GM20000 (cell line): Measurements from ENCODE around the gene MACROD1.
A peak's percentile ranks its signal among the peaks of the same experiment; 100 is the strongest.

Source experiments
- DNase-seq: peaks from one replicate; pipeline ENCODE4 v3.0.0; 2012; ENCODE audit warnings: low spot score
- CTCF ChIP-seq: IDR thresholded peaks from 2 replicates; pipeline ENCODE4 v1.5.1; 2012; ENCODE audit warnings: mild to moderate bottlenecking, control low read depth; ENCODE audit errors: extremely low read depth, missing control alignments

MACROD1 gene

GRCh38 chr11:64201543-64201942, 35.6 kb upstream of the MACROD1 start:
- no peak for TF ChIP-seq CTCF
- DNase-seq, result no peak

GRCh38 chr11:64198511-64198910, 32.6 kb upstream of the MACROD1 start:
- TF ChIP-seq CTCF, result no peak

DNA sequence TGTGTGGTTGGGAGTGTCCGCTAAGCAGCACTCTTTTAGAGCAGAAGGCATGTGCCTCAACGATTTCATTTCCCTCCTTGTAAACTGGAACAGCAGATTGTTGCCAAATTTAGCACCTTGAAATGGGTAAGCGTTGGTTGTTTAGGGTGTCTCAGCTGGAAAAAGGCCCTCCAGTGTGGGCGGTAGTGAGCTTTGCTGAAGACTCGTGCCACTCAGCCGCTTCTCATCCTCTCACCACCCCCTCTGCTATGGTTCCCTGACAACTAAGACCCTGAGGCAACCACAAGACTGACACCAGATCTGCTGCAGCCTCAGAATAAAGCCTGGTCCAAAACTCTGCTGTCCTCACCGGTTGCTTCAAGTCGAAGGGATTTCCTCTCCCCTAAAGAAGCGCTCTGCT, 30.7 kb upstream of the MACROD1 start:
- DNase-seq, result no peak
- TF ChIP-seq CTCF, result no peak

More at GRCh38 chr11:64198511-64198910, 32.6 kb upstream of the MACROD1 start:
- no peak for DNase-seq

DNA sequence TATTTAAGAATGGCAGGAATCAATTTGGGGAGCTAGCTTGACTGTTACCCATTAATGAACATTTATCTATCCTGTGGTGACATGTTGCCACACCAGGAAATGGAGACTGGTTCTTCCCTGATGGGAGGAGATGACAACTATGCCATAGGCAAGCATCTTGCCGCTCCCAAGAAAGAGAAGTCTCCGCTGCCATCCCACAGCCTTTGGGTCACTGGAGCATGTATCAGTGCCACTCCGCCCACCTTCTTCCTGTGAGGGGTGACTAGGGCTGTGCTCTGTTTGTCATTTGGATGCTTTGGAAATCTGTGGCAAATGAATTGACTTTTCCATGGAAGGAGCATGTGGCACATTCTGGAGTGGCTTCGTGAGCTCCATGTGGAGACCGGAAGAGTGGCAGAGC, 26.5 kb upstream of the MACROD1 start:
- no peak for TF ChIP-seq CTCF
- no peak for DNase-seq

DNA sequence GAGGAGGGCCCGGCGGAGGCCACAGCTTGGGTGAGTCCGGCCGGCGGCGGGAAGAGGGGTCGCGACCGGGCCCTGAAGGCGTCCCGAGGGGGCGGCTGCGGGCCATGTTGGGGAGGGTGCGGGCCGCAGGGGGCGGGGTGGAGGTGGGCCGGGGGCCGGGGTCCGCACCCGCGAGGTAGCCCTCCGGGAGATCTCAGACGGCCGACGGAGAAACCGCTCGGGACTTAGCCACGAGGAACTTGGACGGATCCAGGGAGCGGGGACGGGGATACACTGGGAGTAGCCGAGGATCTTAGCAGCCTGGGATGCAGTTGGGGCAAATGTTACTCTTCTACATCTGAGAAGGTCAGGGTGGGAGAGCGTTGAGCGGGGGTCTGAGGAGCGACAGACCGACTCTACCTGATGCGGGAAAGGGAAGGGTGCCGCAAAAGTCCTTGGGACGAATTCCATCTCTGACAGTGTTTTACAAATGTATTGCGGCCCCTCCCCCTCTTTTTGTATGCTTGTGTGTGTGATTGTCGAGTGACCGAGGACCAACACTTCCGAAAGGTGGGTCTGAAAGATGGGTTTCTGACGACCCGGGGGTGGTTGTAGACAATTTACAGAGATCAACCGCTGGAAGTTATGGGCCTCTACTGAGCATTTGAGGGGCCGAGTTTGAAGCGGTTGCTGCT, 20.7 kb upstream of the MACROD1 start:
- no peak for TF ChIP-seq CTCF
- DNase-seq, result no peak

- peak; percentile 99 for DNase-seq
- TF ChIP-seq CTCF, result peak; percentile 19
These were observed 20.0 kb upstream of the MACROD1 start, which contains the start of gene STIP1 for GRCh38 chr11:64185693-64186491. Gene STIP1 (plus strand): TSS chr11:64186171. CDS start chr11:64186262, 91 bp downstream.

GRCh38 chr11:64185175-64185692, 19.3 kb upstream of the MACROD1 start:
- no peak for TF ChIP-seq CTCF
- DNase-seq, result peak; percentile 60
